GM23338 (cell line): ENCODE results near the gene MKX. TPM values are rescaled to one million over a fixed set of nuclear protein-coding genes. Genes with fewer than 3 reads are reported as not detected.

Experiments used
- ATAC-seq: fragments of 200-7000 bp; cut with Tn5 transposase; 3 replicates; pipeline ENCODE4 v1.9.1; 2020
- DNase-seq: peaks from one replicate; pipeline ENCODE4 v3.0.0-alpha.2; 2015; ENCODE audit warnings: low spot score
- H2AFZ ChIP-seq: fragments of 200-600 bp; sonication (generic); 2 replicates; pipeline ENCODE4 v1.8.0; 2016; ENCODE audit warnings: antibody characterized with exemption, mild to moderate bottlenecking, moderate library complexity
- H3F3A ChIP-seq: fragments of 200-600 bp; sonication (generic); replicated peaks from 2 replicates; pipeline ENCODE4 v1.8.0; 2017; ENCODE audit warnings: antibody characterized with exemption, mixed run types, low read depth
- H3K27ac ChIP-seq: fragments of 200-600 bp; sonication (generic); 2 replicates; pipeline ENCODE4 v1.6.1; 2016; ENCODE audit warnings: low read depth
- H3K27me3 ChIP-seq: fragments of 200-600 bp; sonication (generic); 2 replicates; pipeline ENCODE4 v1.8.0; 2016; ENCODE audit warnings: mild to moderate bottlenecking, mixed run types, moderate library complexity; ENCODE audit not compliant: insufficient read depth
- H3K36me3 ChIP-seq: fragments of 200-600 bp; sonication (generic); 2 replicates; pipeline ENCODE4 v1.8.0; 2016; ENCODE audit warnings: mild to moderate bottlenecking; ENCODE audit not compliant: insufficient read depth
- H3K4me1 ChIP-seq: fragments of 200-600 bp; sonication (generic); 2 replicates; pipeline ENCODE4 v1.8.0; 2016; ENCODE audit warnings: mild to moderate bottlenecking, moderate library complexity; ENCODE audit not compliant: insufficient read depth
- H3K4me2 ChIP-seq: fragments of 200-600 bp; sonication (generic); 2 replicates; pipeline ENCODE4 v1.7.1; 2017; ENCODE audit warnings: mixed run types
- H3K4me3 ChIP-seq: fragments of 200-600 bp; sonication (generic); 2 replicates; pipeline ENCODE4 v1.6.1; 2016; ENCODE audit warnings: mixed run types
- H3K79me2 ChIP-seq: fragments of 200-600 bp; sonication (generic); replicated peaks from 2 replicates; pipeline ENCODE4 v1.8.0; 2017; ENCODE audit warnings: mild to moderate bottlenecking; ENCODE audit not compliant: insufficient read depth
- H3K9me2 ChIP-seq: fragments of 200-600 bp; sonication (generic); 2 replicates; pipeline ENCODE4 v1.8.0; 2017; ENCODE audit not compliant: insufficient read depth
- H4K20me1 ChIP-seq: fragments of 200-600 bp; sonication (generic); replicated peaks from 2 replicates; pipeline ENCODE4 v1.8.0; 2017; ENCODE audit warnings: mild to moderate bottlenecking; ENCODE audit not compliant: insufficient read depth
- H3K27ac Mint-ChIP-seq: 2 replicates; pipeline ENCODE4 v1.8.0; 2020; ENCODE audit warnings: inconsistent platforms, mild to moderate bottlenecking, moderate library complexity, mixed read lengths
- H3K27me3 Mint-ChIP-seq: 3 replicates; pipeline ENCODE4 v1.8.0; 2022; ENCODE audit warnings: low read depth, mild to moderate bottlenecking, moderate library complexity, mixed read lengths, inconsistent platforms; ENCODE audit not compliant: insufficient read depth, poor library complexity
- H3K36me3 Mint-ChIP-seq: 3 replicates; pipeline ENCODE4 v1.8.0; 2021; ENCODE audit warnings: low read depth, mild to moderate bottlenecking, inconsistent platforms, moderate library complexity, mixed read lengths
- H3K4me1 Mint-ChIP-seq: 3 replicates; pipeline ENCODE4 v1.8.0; 2020; ENCODE audit warnings: mild to moderate bottlenecking, inconsistent platforms, mixed read lengths
- H3K4me3 Mint-ChIP-seq: 3 replicates; pipeline ENCODE4 v1.8.0; 2021; ENCODE audit warnings: moderate library complexity, mild to moderate bottlenecking, inconsistent platforms, mixed read lengths
- H3K9me3 Mint-ChIP-seq: 3 replicates; pipeline ENCODE4 v1.8.0; 2020; ENCODE audit warnings: moderate library complexity, mild to moderate bottlenecking, inconsistent platforms, mixed read lengths
- CREB1 ChIP-seq: fragments of 250-450 bp; sonication (Bioruptor Pico); IDR thresholded peaks from 2 replicates; pipeline ENCODE4 v1.5.0; 2020; ENCODE audit warnings: low read depth, mild to moderate bottlenecking, moderate library complexity
- CTCF ChIP-seq, 2 experiments: fragments of 200-600 bp in 1 of 2; sonication (generic) in 1 of 2; conservative IDR thresholded peaks; 2 replicates each; pipeline versions ENCODE4 v1.5.1 to v1.6.1; 2016 to 2017; ENCODE audit warnings: antibody characterized with exemption in 2 of 2, low read depth in 2 of 2, mild to moderate bottlenecking in 2 of 2, moderate library complexity in 1 of 2
- EZH2 ChIP-seq: fragments of 200-600 bp; sonication (generic); IDR thresholded peaks from one replicate; pipeline ENCODE4 v1.8.0; 2017; ENCODE audit warnings: antibody characterized with exemption, mild to moderate bottlenecking, low read depth; ENCODE audit not compliant: unreplicated experiment
- EZH2phosphoT487 ChIP-seq: fragments of 200-600 bp; sonication (generic); IDR thresholded peaks from one replicate; pipeline ENCODE4 v1.8.1; 2018; ENCODE audit warnings: antibody characterized with exemption; ENCODE audit not compliant: unreplicated experiment
- JUNB ChIP-seq: IDR thresholded peaks from one replicate; pipeline ENCODE4 v1.6.1; 2016; ENCODE audit warnings: antibody characterized with exemption; ENCODE audit not compliant: unreplicated experiment
- NANOG ChIP-seq: IDR thresholded peaks from 2 replicates; pipeline ENCODE4 v1.6.1; 2016; ENCODE audit warnings: antibody characterized with exemption, borderline replicate concordance
- POLR2AphosphoS5 ChIP-seq: IDR thresholded peaks from 2 replicates; pipeline ENCODE4 v1.6.1; 2016; ENCODE audit warnings: antibody characterized with exemption, low read depth
- REST ChIP-seq: IDR thresholded peaks from one replicate; pipeline ENCODE4 v1.6.1; 2018; ENCODE audit warnings: antibody characterized with exemption; ENCODE audit not compliant: unreplicated experiment
- STAT1 ChIP-seq: IDR thresholded peaks from one replicate; pipeline ENCODE4 v1.6.1; 2016; ENCODE audit warnings: antibody characterized with exemption; ENCODE audit not compliant: unreplicated experiment
- ZNF114 ChIP-seq: fragments of 250-450 bp; sonication (Bioruptor Pico); IDR thresholded peaks from 2 replicates; pipeline ENCODE4 v1.5.0; 2020; ENCODE audit warnings: mild to moderate bottlenecking, moderate library complexity
- ZNF331 ChIP-seq: fragments of 250-450 bp; sonication (Bioruptor Pico); IDR thresholded peaks from 2 replicates; pipeline ENCODE4 v1.5.0; 2020; ENCODE audit warnings: low read depth, mild to moderate bottlenecking, moderate library complexity
- polyA plus RNA-seq: library from polyadenylated mRNA; unstranded; fragments of >200 nt; fragmentation: Nextera tagmentation; extraction: Ambion mirVana; gene quantifications from 2 replicates; pipeline ENCODE4 v1.2.1, GENCODE V29; 2016
- total RNA-seq: library from RNA; depleted of rRNA; stranded (reverse); fragments of >200 nt; shearing (Covaris generic); gene quantifications from 2 replicates; pipeline ENCODE4 v1.2.3, GENCODE V29; 2014
- TF ChIP-seq, protein P1 (sequence below): fragments of 250-450 bp; sonication (Bioruptor Pico); IDR thresholded peaks from 2 replicates; pipeline ENCODE4 v1.5.0; 2020; ENCODE audit warnings: mild to moderate bottlenecking, moderate library complexity
- TF ChIP-seq, protein P2 (sequence below): IDR thresholded peaks from 2 replicates; pipeline ENCODE4 v1.6.1; 2016; ENCODE audit warnings: antibody characterized with exemption

MKX gene
- total and polyA plus RNA-seq, 2 experiments from 2014 or later = 0.66 to 0.97 TPM

DNA sequence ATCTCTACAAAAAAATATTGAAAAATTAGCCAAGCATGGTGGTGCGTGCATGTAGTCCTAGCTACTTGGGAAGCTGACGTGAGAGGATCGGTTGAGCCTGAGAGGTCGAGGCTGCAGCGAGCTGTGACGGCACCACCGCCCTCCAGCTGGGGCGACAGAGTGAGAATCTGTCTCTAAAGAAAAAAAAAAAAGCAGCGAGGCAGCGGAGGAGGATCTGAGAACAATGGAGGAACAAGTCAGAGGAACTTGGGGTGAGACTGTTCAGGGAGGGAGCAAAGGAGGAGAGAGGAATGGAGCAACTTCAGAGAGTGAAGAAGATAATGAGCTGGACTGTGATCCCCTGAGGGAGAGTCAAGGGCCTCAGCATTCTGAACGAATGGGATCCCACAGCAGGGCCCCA is 85.4 kb downstream of the MKX start (continued):
- no peak for TF ChIP-seq NANOG

DNA sequence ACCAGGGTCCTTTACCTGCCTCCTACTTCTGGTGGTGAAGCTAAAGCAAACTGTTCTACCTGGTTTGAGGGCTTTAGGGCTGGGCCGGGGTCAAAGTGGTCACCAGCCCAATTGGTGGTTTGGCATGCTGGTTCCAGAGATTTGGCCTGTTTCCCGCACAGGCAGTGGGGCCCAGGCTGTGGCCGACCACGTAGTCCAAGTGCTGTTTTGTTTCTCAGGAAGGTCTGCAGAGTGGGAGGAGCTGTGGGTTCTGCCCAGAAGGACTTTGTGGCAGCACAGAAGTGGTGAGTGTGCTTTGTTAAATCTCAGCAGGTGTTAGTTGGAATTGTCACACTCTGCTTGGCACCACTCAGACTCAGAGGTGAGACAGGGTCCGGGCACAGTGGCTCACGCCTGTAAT is 85.8 kb downstream of the MKX start:
- no peak for ATAC-seq
- Histone ChIP-seq H3K27ac (no peak overlapping the region), H3K9me2 (no peaks in the 10 kb centered on the region), H3K4me1 (no peaks in the 10 kb centered on the region), H2AFZ (peak overlapping the region; percentile 50; the same call in 1 of the 2 replicates), H3K36me3 (no peaks in the 10 kb centered on the region), H3F3A (no peaks in the 10 kb centered on the region), H4K20me1 (no peaks in the 10 kb centered on the region), H3K4me3 (no peak overlapping the region), H3K27me3 (no peaks in the 10 kb centered on the region), H3K79me2 (no peaks in the 10 kb centered on the region), H3K4me2 (no peak overlapping the region)
- Mint-ChIP-seq H3K4me3 (no peak overlapping the region), H3K4me1 (peaks cover 12% of the 10 kb centered on the region), H3K36me3 (no peaks in the 10 kb centered on the region; the same call in 2 of the 3 replicates), H3K27me3 (peaks cover 10% of the 10 kb centered on the region), H3K9me3 (peaks cover 6% of the 10 kb centered on the region), H3K27ac (no peak overlapping the region)
- no peak for DNase-seq
- TF ChIP-seq ZNF114 = no peak
- no peak for TF ChIP-seq STAT1
- no peak for TF ChIP-seq EZH2phosphoT487
- TF ChIP-seq CREB1 (CRISPR knock-in tag) = no peak
- TF ChIP-seq REST = no peak
- TF ChIP-seq, protein P1, sequence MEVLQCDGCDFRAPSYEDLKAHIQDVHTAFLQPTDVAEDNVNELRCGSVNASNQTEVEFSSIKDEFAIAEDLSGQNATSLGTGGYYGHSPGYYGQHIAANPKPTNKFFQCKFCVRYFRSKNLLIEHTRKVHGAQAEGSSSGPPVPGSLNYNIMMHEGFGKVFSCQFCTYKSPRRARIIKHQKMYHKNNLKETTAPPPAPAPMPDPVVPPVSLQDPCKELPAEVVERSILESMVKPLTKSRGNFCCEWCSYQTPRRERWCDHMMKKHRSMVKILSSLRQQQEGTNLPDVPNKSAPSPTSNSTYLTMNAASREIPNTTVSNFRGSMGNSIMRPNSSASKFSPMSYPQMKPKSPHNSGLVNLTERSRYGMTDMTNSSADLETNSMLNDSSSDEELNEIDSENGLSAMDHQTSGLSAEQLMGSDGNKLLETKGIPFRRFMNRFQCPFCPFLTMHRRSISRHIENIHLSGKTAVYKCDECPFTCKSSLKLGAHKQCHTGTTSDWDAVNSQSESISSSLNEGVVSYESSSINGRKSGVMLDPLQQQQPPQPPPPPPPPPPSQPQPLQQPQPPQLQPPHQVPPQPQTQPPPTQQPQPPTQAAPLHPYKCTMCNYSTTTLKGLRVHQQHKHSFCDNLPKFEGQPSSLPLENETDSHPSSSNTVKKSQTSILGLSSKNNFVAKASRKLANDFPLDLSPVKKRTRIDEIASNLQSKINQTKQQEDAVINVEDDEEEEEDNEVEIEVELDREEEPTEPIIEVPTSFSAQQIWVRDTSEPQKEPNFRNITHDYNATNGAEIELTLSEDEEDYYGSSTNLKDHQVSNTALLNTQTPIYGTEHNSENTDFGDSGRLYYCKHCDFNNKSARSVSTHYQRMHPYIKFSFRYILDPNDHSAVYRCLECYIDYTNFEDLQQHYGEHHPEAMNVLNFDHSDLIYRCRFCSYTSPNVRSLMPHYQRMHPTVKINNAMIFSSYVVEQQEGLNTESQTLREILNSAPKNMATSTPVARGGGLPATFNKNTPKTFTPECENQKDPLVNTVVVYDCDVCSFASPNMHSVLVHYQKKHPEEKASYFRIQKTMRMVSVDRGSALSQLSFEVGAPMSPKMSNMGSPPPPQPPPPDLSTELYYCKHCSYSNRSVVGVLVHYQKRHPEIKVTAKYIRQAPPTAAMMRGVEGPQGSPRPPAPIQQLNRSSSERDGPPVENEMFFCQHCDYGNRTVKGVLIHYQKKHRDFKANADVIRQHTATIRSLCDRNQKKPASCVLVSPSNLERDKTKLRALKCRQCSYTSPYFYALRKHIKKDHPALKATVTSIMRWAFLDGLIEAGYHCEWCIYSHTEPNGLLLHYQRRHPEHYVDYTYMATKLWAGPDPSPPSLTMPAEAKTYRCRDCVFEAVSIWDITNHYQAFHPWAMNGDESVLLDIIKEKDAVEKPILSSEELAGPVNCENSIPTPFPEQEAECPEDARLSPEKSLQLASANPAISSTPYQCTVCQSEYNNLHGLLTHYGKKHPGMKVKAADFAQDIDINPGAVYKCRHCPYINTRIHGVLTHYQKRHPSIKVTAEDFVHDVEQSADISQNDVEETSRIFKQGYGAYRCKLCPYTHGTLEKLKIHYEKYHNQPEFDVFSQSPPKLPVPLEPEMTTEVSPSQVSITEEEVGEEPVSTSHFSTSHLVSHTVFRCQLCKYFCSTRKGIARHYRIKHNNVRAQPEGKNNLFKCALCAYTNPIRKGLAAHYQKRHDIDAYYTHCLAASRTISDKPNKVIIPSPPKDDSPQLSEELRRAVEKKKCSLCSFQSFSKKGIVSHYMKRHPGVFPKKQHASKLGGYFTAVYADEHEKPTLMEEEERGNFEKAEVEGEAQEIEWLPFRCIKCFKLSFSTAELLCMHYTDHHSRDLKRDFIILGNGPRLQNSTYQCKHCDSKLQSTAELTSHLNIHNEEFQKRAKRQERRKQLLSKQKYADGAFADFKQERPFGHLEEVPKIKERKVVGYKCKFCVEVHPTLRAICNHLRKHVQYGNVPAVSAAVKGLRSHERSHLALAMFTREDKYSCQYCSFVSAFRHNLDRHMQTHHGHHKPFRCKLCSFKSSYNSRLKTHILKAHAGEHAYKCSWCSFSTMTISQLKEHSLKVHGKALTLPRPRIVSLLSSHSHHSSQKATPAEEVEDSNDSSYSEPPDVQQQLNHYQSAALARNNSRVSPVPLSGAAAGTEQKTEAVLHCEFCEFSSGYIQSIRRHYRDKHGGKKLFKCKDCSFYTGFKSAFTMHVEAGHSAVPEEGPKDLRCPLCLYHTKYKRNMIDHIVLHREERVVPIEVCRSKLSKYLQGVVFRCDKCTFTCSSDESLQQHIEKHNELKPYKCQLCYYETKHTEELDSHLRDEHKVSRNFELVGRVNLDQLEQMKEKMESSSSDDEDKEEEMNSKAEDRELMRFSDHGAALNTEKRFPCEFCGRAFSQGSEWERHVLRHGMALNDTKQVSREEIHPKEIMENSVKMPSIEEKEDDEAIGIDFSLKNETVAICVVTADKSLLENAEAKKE (CRISPR knock-in tag) = no peak
- TF ChIP-seq JUNB = no peak
- TF ChIP-seq EZH2 = no peak
- no peak for TF ChIP-seq NANOG
- TF ChIP-seq POLR2AphosphoS5 = no peak
- TF ChIP-seq ZNF331 (CRISPR knock-in tag) = no peak
- no peak for TF ChIP-seq CTCF (conservative IDR thresholded peaks at IDR 0.05; ENCODE audit: low read depth in 2 of 2)
- TF ChIP-seq, protein P2, sequence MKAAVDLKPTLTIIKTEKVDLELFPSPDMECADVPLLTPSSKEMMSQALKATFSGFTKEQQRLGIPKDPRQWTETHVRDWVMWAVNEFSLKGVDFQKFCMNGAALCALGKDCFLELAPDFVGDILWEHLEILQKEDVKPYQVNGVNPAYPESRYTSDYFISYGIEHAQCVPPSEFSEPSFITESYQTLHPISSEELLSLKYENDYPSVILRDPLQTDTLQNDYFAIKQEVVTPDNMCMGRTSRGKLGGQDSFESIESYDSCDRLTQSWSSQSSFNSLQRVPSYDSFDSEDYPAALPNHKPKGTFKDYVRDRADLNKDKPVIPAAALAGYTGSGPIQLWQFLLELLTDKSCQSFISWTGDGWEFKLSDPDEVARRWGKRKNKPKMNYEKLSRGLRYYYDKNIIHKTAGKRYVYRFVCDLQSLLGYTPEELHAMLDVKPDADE = no peak
